Gastrocnemius medialis (tissue), 4 donors: ENCODE measurements around the gene MRPL42.

ENCODE experiments used
- POLR2A ChIP-seq, 2 donors: fragments of 450-650 bp; IDR thresholded peaks; one replicate each; pipeline ENCODE4 v1.6.1; 2017; ENCODE audit warnings: antibody characterized with exemption in 2 of 2, mild to moderate bottlenecking in 2 of 2, moderate library complexity in 2 of 2
- TF ChIP-seq, protein P1 (sequence below), 5 experiments: fragments of 450-650 bp in 3 of 5; fragments of 200-600 bp in 2 of 5; sonication (generic) in 2 of 5; IDR thresholded peaks in 4 of 5; conservative IDR thresholded peaks in 1 of 5; 1 replicate in 4 of 5; 2 replicates in 1 of 5; pipeline ENCODE4 v1.5.1; 2016 to 2019; ENCODE audit warnings: antibody characterized with exemption in 5 of 5, mild to moderate bottlenecking in 3 of 5, moderate library complexity in 3 of 5

DNA sequence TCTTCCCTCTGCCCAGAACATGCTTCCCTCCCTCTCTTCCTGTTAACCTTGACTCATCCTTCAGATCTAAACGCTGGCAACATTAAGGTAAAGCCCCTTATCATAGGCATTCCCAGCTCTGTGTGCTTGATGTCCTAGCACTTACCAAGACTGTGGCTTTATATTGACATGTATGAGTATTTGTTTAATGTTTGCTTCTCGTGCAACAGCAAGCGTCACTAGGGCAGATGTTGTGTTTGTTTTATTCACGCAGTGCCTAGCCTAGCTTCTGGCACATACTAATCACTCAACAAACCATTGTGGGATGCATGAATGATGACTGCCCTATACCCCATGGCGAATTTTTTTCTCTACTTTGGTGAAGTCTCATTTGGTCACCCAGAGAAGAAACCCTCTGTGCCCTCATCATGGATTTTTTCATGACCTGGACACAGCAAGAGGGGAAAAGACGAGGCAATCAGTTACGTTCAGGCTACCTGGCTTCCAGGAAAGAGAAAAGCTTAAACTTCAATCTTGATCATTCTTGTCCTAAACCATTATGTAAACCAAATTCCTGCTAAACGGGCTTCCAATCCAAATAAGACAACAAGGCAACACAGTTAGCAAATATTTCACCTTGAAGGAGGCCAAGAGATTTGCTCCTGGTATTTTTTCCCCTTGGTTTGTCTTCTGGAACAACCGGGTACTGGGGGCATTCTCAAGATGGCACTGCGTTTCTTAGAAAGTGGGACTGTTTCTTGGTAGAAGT, 57.2 kb downstream of the MRPL42 start:
- TF ChIP-seq, protein P1, sequence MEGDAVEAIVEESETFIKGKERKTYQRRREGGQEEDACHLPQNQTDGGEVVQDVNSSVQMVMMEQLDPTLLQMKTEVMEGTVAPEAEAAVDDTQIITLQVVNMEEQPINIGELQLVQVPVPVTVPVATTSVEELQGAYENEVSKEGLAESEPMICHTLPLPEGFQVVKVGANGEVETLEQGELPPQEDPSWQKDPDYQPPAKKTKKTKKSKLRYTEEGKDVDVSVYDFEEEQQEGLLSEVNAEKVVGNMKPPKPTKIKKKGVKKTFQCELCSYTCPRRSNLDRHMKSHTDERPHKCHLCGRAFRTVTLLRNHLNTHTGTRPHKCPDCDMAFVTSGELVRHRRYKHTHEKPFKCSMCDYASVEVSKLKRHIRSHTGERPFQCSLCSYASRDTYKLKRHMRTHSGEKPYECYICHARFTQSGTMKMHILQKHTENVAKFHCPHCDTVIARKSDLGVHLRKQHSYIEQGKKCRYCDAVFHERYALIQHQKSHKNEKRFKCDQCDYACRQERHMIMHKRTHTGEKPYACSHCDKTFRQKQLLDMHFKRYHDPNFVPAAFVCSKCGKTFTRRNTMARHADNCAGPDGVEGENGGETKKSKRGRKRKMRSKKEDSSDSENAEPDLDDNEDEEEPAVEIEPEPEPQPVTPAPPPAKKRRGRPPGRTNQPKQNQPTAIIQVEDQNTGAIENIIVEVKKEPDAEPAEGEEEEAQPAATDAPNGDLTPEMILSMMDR (IDR thresholded peaks at IDR 0.05 in 4 of 5, conservative IDR thresholded peaks at IDR 0.05 in 1 of 5), result no peak
- no peak for TF ChIP-seq POLR2A (IDR thresholded peaks at IDR 0.05)
